Measurements from ENCODE around the gene EIF4G3. TPM values are rescaled to one million over a fixed set of nuclear protein-coding genes. Genes with fewer than 3 reads are reported as not detected.

Gene EIF4G3
- total RNA-seq, 1 donor from 2014 or later = 97.4 TPM

DNA sequence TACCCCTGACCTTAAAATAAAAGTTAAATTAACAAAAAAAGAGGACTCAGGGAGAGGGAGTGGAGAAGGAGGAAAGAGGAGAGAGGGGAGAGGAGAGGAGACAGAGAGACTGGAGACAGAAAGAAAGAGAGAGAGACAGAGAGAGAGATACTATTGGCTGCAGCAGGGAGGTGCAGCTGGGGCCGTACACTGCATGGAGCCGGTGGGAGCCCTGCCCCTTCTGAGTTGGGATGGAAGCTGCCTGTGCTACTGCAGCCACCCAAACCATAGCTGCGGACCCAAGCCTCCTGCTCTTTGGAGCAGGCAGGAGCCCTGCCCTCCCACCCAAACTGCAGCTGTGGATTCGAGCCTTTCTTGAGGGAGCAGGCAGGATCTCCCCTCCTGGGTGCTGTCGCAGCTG, 356.9 kb downstream of the EIF4G3 start:
- DNase-seq (ENCODE audit: low spot score, unreplicated experiment) = no peak
- Mint-ChIP-seq H3K9me3 (ENCODE audit: low read depth) (no peaks in the 10 kb centered on the region), H3K36me3 (ENCODE audit: insufficient read depth) (peaks cover 15% of the 10 kb centered on the region), H3K27ac (no peak overlapping the region), H3K4me1 (ENCODE audit: low read depth) (no peaks in the 10 kb centered on the region), H3K4me3 (ENCODE audit: low read depth) (no peak overlapping the region), H3K27me3 (no peaks in the 10 kb centered on the region)
- TF ChIP-seq, protein P1, sequence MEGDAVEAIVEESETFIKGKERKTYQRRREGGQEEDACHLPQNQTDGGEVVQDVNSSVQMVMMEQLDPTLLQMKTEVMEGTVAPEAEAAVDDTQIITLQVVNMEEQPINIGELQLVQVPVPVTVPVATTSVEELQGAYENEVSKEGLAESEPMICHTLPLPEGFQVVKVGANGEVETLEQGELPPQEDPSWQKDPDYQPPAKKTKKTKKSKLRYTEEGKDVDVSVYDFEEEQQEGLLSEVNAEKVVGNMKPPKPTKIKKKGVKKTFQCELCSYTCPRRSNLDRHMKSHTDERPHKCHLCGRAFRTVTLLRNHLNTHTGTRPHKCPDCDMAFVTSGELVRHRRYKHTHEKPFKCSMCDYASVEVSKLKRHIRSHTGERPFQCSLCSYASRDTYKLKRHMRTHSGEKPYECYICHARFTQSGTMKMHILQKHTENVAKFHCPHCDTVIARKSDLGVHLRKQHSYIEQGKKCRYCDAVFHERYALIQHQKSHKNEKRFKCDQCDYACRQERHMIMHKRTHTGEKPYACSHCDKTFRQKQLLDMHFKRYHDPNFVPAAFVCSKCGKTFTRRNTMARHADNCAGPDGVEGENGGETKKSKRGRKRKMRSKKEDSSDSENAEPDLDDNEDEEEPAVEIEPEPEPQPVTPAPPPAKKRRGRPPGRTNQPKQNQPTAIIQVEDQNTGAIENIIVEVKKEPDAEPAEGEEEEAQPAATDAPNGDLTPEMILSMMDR (IDR thresholded peaks at IDR 0.05; ENCODE audit: unreplicated experiment) = no peak

DNA sequence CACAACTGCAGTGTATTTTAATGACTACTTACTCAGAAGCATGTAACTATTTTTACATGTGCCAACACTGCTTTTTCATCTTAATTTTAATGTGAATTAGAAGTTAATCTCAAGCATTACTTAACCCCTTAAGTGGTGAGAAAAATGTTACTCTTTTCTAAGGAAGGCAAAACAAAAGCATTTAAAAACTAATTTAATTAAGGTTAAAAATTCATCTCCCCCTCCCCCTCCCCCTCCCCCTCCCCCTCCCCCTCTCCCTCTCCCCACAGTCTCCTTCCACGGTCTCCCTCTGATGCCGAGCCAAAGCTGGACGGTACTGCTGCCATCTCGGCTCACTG, 362.2 kb downstream of the EIF4G3 start:
- peaks cover 20% of the 10 kb centered on the region for H3K36me3 Mint-ChIP-seq (ENCODE audit: insufficient read depth)
- TF ChIP-seq, protein P1 (IDR thresholded peaks at IDR 0.05; ENCODE audit: unreplicated experiment) = no peak
- no peaks in the 10 kb centered on the region for H3K27me3 Mint-ChIP-seq

DNA sequence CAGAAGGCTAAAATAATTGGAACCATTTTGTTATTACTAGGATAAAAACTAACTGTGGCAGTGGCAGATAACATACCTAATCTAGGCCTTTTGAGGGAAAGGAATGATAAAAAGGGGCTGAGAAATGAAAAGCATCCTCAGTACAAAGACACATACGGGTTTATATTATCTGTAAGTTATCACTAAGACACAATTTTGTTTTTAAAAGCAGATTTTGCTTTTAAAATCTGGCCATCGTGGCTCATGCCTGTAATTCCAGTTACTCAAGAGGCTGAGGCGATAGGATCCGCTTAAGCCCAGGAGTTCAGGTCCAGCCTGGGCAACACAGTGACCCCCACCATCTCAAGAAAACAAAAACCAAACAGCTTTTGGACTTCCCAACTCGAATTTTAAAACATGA, 364.8 kb downstream of the EIF4G3 start:
- no peak for DNase-seq (ENCODE audit: low spot score, unreplicated experiment)
- H3K27me3 Mint-ChIP-seq = no peaks in the 10 kb centered on the region
- no peaks in the 10 kb centered on the region for H3K9me3 Mint-ChIP-seq (ENCODE audit: low read depth)
- no peaks in the 10 kb centered on the region for H3K4me1 Mint-ChIP-seq (ENCODE audit: low read depth)
- TF ChIP-seq, protein P1 (IDR thresholded peaks at IDR 0.05; ENCODE audit: unreplicated experiment) = no peak
- no peak overlapping the region for H3K27ac Mint-ChIP-seq
- H3K36me3 Mint-ChIP-seq (ENCODE audit: insufficient read depth) = peaks cover 15% of the 10 kb centered on the region
- no peak overlapping the region for H3K4me3 Mint-ChIP-seq (ENCODE audit: low read depth)

More for the DNA sequence above, 362.2 kb downstream of the EIF4G3 start:
- DNase-seq (ENCODE audit: low spot score, unreplicated experiment) = no peak
- H3K27ac Mint-ChIP-seq = no peak overlapping the region
- H3K9me3 Mint-ChIP-seq (ENCODE audit: low read depth) = no peaks in the 10 kb centered on the region
- H3K4me1 Mint-ChIP-seq (ENCODE audit: low read depth) = no peaks in the 10 kb centered on the region
- no peak overlapping the region for H3K4me3 Mint-ChIP-seq (ENCODE audit: low read depth)

DNA sequence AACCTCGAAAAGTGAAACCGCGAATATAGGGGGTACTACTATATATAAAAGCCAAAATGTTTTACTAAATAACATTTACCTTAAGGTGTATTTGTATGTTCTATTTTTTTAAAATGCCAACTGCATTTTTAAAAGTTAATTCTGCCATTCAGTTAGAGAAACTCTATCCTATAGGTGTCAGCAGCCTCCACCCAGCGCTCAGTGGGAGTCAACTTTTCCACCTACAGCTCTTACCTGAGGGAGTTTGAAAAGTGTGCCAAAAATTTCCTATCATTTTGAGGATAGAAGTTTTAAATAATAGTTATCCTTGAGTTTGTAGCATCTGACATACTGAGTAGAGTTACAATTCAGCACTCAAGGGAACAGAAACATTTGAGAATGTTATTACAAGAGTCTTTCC, 383.5 kb downstream of the EIF4G3 start:
- Mint-ChIP-seq H3K36me3 (ENCODE audit: insufficient read depth) (no peaks in the 10 kb centered on the region), H3K27ac (no peak overlapping the region), H3K4me3 (ENCODE audit: low read depth) (no peak overlapping the region), H3K27me3 (no peaks in the 10 kb centered on the region), H3K4me1 (ENCODE audit: low read depth) (peaks cover 2% of the 10 kb centered on the region), H3K9me3 (ENCODE audit: low read depth) (no peaks in the 10 kb centered on the region)
- TF ChIP-seq, protein P1 (IDR thresholded peaks at IDR 0.05; ENCODE audit: unreplicated experiment) = no peak
- no peak for DNase-seq (ENCODE audit: low spot score, unreplicated experiment)

DNA sequence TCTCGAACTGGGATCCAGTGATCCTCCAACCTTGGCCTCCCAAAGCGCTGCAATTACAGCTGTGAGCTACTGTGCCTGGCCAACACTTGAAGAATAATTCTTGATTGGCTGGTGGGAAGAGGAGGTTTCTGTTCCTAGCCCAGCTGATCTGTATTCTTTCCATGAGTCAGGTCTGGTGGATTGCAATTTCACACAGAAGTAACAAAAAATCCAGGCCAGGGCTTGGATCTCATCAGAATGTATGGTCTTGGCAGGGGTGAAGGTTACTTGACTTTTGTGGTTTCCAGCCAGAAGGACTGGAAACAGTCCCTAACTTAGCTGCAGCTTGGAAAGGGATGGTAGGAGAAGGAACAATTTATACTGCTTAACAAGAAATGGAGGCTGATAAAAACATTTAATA, 384.5 kb downstream of the EIF4G3 start:
- no peaks in the 10 kb centered on the region for H3K9me3 Mint-ChIP-seq (ENCODE audit: low read depth)
- H3K4me3 Mint-ChIP-seq (ENCODE audit: low read depth) = no peak overlapping the region
- no peaks in the 10 kb centered on the region for H3K36me3 Mint-ChIP-seq (ENCODE audit: insufficient read depth)
- TF ChIP-seq, protein P1 (IDR thresholded peaks at IDR 0.05; ENCODE audit: unreplicated experiment) = no peak
- no peak for DNase-seq (ENCODE audit: low spot score, unreplicated experiment)
- H3K27me3 Mint-ChIP-seq = no peaks in the 10 kb centered on the region
- peaks cover 9% of the 10 kb centered on the region for H3K4me1 Mint-ChIP-seq (ENCODE audit: low read depth)
- no peak overlapping the region for H3K27ac Mint-ChIP-seq

All from progenitor cell of endocrine pancreas (in vitro differentiated cells).